ENCODE data around the gene PLEKHA7.

The PLEKHA7 gene

DNA sequence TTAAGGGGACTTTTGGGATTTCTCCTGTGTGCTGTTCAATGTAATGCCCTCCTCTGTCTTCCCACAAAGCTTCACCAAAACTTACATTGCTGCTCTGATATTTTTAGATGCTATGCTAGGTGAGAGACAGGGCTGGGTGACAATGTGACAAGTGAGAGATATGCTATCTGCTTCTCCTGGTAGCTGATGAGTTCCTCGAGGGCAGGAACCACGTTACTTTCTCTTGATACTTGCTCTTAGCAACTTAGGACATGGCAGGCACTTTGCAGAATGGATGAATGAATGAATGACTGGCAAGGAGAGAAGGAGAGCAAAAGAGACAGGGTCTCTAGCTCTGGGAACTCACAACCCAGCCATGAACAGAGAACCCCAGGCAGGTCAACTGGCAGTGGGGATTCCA is 160.4 kb downstream of the PLEKHA7 start:
- TF ChIP-seq, protein P1, sequence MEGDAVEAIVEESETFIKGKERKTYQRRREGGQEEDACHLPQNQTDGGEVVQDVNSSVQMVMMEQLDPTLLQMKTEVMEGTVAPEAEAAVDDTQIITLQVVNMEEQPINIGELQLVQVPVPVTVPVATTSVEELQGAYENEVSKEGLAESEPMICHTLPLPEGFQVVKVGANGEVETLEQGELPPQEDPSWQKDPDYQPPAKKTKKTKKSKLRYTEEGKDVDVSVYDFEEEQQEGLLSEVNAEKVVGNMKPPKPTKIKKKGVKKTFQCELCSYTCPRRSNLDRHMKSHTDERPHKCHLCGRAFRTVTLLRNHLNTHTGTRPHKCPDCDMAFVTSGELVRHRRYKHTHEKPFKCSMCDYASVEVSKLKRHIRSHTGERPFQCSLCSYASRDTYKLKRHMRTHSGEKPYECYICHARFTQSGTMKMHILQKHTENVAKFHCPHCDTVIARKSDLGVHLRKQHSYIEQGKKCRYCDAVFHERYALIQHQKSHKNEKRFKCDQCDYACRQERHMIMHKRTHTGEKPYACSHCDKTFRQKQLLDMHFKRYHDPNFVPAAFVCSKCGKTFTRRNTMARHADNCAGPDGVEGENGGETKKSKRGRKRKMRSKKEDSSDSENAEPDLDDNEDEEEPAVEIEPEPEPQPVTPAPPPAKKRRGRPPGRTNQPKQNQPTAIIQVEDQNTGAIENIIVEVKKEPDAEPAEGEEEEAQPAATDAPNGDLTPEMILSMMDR (IDR thresholded peaks at IDR 0.05): no peak

DNA sequence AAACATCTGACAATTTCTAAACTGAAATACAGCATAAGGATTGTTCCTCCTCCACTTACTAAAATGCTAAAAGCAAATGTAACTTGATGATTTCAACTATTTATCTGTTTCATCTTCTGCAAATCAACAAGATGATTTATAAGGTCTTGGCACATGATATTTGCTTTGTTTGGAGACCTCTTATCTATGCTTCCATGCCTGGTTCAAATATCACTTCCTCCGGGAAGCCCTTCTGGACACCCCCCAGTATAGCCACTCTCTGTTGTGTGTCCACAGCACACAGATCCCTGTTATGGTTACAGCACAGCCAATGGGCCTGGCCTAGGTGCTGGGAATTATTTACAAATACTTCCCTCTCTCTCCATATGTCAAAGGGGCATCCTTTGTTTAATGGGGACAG is 160.9 kb downstream of the PLEKHA7 start:
- TF ChIP-seq, protein P1 (IDR thresholded peaks at IDR 0.05): no peak

GRCh38 chr11:16846305-16846704 is 167.9 kb downstream of the PLEKHA7 start:
- TF ChIP-seq, protein P1 (IDR thresholded peaks at IDR 0.05): no peak

GRCh38 chr11:16844268-16844771 is 169.9 kb downstream of the PLEKHA7 start:
- TF ChIP-seq, protein P1 (IDR thresholded peaks at IDR 0.05): no peak

DNA sequence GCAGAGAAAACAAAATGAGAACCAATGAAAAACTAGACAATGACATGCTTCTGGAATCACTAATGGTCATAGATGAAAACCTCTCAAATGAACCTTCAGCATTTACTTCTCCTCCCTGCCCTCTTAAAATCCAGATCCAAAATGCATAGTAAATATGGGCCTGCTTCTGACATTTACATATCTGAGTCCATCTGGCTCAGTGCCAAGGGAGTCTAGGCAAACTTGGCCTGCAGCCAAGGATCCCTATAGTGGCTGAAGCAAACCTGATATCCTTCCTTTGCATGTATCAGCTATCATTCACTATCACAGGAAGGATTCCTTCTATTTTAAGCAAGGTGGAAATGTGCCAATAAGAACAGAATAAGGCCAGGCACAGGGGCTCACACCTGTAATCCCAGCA is 170.9 kb downstream of the PLEKHA7 start:
- TF ChIP-seq, protein P1 (IDR thresholded peaks at IDR 0.05): no peak

DNA sequence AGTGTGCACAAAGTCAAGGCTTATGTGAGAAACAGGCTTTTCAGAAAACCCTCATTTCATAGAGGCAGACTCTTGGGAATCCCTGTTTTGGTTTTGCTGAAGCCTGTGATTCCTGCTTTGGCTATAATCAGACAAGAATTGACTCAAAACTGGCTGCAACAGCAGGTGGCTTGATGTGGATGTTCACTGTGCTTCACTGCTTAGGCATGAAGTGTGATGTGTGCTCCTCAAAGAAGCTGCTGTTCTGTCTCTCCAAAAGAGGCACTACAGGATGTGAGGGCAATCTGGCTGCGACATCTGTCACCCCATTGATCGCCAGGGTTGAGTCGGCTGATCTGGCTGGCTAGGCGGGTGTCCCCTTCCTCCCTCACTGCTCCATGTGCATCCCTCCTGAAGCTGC is 172.2 kb downstream of the PLEKHA7 start:
- TF ChIP-seq, protein P1 (IDR thresholded peaks at IDR 0.05): no peak

GRCh38 chr11:16841481-16841880 is 172.7 kb downstream of the PLEKHA7 start:
- TF ChIP-seq, protein P1 (IDR thresholded peaks at IDR 0.05): no peak

DNA sequence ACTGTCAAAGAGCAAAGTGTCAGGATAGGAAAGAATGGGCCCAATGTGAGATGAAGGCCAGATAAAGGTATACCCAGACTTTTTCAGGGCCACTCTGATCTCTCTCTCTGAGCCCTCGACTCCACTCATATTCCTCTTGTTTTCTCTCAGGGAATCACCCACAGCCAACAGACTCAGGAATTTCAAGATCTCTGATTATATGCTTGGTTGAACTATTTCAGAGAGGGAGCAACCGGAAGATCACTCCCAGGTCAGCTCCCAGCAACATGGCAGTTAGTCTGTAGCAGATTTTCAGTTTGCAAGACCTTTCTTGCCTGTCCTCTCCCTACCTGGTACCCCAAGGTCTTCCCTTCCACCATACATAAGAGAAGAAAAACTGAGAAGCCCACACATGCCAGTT is 173.3 kb downstream of the PLEKHA7 start:
- TF ChIP-seq, protein P1 (IDR thresholded peaks at IDR 0.05): no peak

Measured in LNCAP (cell line).